ENCODE measurements around the gene MBD4.
"Not testable (repeated sequence)": the region's sequence is repeated elsewhere in the genome, so short reads cannot be mapped to it uniquely, and the experiment has no call there.

The MBD4 gene

GRCh38 chr3:129403450-129403849 lies 36.3 kb downstream of the MBD4 start:
- DNase-seq: no peak

- DNase-seq: no peak
These were observed 37.1 kb downstream of the MBD4 start for GRCh38 chr3:129402616-129403015.

GRCh38 chr3:129402210-129402609 lies 37.5 kb downstream of the MBD4 start:
- no peak for DNase-seq

- no peak for DNase-seq
These were observed 39.8 kb downstream of the MBD4 start for GRCh38 chr3:129399895-129400357.

GRCh38 chr3:129399145-129399894 lies 40.4 kb downstream of the MBD4 start:
- DNase-seq: peak; percentile 69

- DNase-seq: no peak
These were observed 41.0 kb downstream of the MBD4 start for GRCh38 chr3:129398803-129399144.

- not testable (repeated sequence) for DNase-seq
These were observed 45.8 kb downstream of the MBD4 start for GRCh38 chr3:129393760-129394564.

GRCh38 chr3:129393271-129393670 lies 46.5 kb downstream of the MBD4 start:
- DNase-seq: no peak

GRCh38 chr3:129392106-129392887 lies 47.5 kb downstream of the MBD4 start:
- DNase-seq: not testable (repeated sequence)

- DNase-seq: not testable (repeated sequence)
These were observed 48.2 kb downstream of the MBD4 start for GRCh38 chr3:129391583-129391982.

- no peak for DNase-seq
These were observed 50.2 kb downstream of the MBD4 start for GRCh38 chr3:129389572-129389937.

- not testable (repeated sequence) for DNase-seq
These were observed 50.8 kb downstream of the MBD4 start for GRCh38 chr3:129388791-129389571.

- no peak for DNase-seq
These were observed 52.3 kb downstream of the MBD4 start for GRCh38 chr3:129387487-129387886.

GRCh38 chr3:129386984-129387383 lies 52.8 kb downstream of the MBD4 start:
- no peak for DNase-seq

- not testable (repeated sequence) for DNase-seq
These were observed 54.2 kb downstream of the MBD4 start for GRCh38 chr3:129385507-129385906.

- DNase-seq: no peak
These were observed 55.0 kb downstream of the MBD4 start for GRCh38 chr3:129384594-129385323.

GRCh38 chr3:129384103-129384502 lies 55.6 kb downstream of the MBD4 start:
- not testable (repeated sequence) for DNase-seq

GRCh38 chr3:129383292-129383860 lies 56.4 kb downstream of the MBD4 start:
- DNase-seq: peak; percentile 46

- DNase-seq: no peak
These were observed 57.4 kb downstream of the MBD4 start for GRCh38 chr3:129382366-129382765.

Measured in activated T-cell treated with anti-CD3 and anti-CD28 coated beads, Interleukin-2, amount 50 U/mL, for 1 hour (primary cell).